ENCODE measurements around the gene GPI.

DNA sequence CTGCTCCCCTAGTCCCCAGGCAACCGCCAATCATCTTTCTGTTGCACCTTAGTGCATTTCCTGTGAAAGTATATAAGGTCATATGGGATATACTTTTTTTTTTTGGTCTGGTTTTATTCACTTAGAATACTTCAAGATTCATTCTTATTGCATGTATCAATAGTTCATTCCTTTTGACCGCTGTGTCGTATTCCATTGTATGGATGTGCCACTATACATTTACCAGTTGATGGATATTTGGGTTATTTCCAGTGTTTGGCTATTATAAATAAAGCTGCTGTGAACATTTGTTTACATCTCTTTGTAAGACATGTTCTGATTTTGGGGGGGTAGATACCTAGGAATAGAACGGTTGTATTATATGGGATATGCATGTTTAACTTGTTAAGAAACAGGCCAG is 53.3 kb downstream of the GPI start:
- TF ChIP-seq, protein P1, sequence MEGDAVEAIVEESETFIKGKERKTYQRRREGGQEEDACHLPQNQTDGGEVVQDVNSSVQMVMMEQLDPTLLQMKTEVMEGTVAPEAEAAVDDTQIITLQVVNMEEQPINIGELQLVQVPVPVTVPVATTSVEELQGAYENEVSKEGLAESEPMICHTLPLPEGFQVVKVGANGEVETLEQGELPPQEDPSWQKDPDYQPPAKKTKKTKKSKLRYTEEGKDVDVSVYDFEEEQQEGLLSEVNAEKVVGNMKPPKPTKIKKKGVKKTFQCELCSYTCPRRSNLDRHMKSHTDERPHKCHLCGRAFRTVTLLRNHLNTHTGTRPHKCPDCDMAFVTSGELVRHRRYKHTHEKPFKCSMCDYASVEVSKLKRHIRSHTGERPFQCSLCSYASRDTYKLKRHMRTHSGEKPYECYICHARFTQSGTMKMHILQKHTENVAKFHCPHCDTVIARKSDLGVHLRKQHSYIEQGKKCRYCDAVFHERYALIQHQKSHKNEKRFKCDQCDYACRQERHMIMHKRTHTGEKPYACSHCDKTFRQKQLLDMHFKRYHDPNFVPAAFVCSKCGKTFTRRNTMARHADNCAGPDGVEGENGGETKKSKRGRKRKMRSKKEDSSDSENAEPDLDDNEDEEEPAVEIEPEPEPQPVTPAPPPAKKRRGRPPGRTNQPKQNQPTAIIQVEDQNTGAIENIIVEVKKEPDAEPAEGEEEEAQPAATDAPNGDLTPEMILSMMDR (optimal IDR thresholded peaks at IDR 0.05 in 1 of 3, IDR thresholded peaks at IDR 0.05 in 1 of 3, conservative IDR thresholded peaks at IDR 0.05 in 1 of 3; ENCODE audit: extremely low read depth in 1 of 3, insufficient read depth in 2 of 3, low read length in 3 of 3) = no peak
- no peak for TF ChIP-seq EZH2 (IDR thresholded peaks at IDR 0.05; ENCODE audit: low read length)
